BLaER1 (cell line): ENCODE results near the gene DGKH.
"Not testable (repeated sequence)": the region's sequence is repeated elsewhere in the genome, so short reads cannot be mapped to it uniquely, and the experiment has no call there.

Source experiments
- H3K27ac ChIP-seq: shearing (Covaris generic); formaldehyde crosslinking; 2 replicates; pipeline ENCODE4 v1.8.1; 2022
- H3K27me3 ChIP-seq: shearing (Covaris generic); formaldehyde crosslinking; 2 replicates; pipeline ENCODE4 v1.8.1; 2022
- H3K36me3 ChIP-seq: shearing (Covaris generic); formaldehyde crosslinking; 2 replicates; pipeline ENCODE4 v1.8.1; 2022
- H3K4me1 ChIP-seq: shearing (Covaris generic); formaldehyde crosslinking; 2 replicates; pipeline ENCODE4 v1.8.1; 2022
- H3K4me2 ChIP-seq: shearing (Covaris generic); formaldehyde crosslinking; 2 replicates; pipeline ENCODE4 v1.8.1; 2022
- H3K4me3 ChIP-seq: shearing (Covaris generic); formaldehyde crosslinking; 2 replicates; pipeline ENCODE4 v1.8.1; 2022
- H3K9ac ChIP-seq: shearing (Covaris generic); formaldehyde crosslinking; 2 replicates; pipeline ENCODE4 v1.8.1; 2022
- H3K9me3 ChIP-seq: shearing (Covaris generic); formaldehyde crosslinking; 2 replicates; pipeline ENCODE4 v1.8.1; 2022
- H4K20me1 ChIP-seq: shearing (Covaris generic); formaldehyde crosslinking; 2 replicates; pipeline ENCODE4 v1.8.1; 2022
- Cebpa-rat ChIP-seq: shearing (Covaris generic); IDR thresholded peaks from 2 replicates; pipeline ENCODE4 v1.8.1; 2022

Gene DGKH

DNA sequence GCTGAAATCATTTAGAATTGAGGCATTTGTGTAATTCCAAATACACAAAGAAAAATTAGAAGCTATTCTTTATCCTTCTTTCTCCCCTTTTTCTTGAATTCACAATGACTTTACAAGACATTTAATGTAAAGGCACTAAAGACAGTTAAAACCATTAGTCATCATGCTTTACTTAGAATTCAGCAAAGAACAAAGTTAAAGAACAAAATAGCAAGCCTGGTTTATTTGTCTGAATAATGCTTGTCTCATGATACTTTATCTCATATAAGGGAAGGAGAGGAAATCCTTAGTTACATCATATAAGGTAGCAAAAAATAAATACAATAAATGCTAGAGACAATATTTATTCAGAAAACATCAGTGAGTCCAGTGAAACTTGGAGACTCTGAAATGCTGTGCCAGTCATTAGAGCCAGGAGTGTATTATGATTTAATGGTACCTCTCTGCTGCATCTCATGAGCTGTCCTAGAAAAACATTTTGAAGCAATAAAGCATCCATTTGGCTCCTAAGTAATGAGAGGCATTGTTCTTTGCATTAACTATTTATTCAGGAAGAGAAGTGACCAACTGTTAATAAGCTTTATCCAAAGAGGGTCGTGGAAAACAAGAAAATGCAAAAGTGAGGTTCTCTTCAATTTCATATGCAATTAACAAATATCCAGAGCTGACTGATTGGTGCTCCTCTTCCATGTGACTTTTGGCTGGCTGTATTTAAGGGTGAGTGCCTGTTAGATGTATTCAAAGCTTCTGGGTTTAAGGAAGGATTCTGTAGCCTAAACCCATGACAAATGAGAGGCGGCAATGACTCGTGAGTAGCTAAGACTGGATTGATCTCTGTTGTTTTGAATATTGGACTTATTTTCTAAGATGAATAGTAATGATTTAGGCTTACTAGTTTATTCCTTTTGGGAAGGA lies 105.0 kb downstream of the DGKH start:
- Histone ChIP-seq H3K9me3 (no peaks in the 10 kb centered on the region), H3K4me1 (no peaks in the 10 kb centered on the region), H3K9ac (no peak overlapping the region), H3K27ac (no peak overlapping the region), H3K36me3 (peaks cover 37% of the 10 kb centered on the region), H3K4me3 (no peak overlapping the region), H3K4me2 (no peak overlapping the region), H4K20me1 (no peaks in the 10 kb centered on the region), H3K27me3 (no peaks in the 10 kb centered on the region)
- TF ChIP-seq Cebpa-rat = no peak

GRCh38 chr13:42155251-42155650 lies 106.8 kb downstream of the DGKH start:
- Histone ChIP-seq H3K27ac (no peak overlapping the region), H3K36me3 (peaks cover 53% of the 10 kb centered on the region), H3K9ac (no peak overlapping the region), H4K20me1 (no peaks in the 10 kb centered on the region), H3K4me3 (no peak overlapping the region), H3K4me1 (no peaks in the 10 kb centered on the region), H3K27me3 (no peaks in the 10 kb centered on the region), H3K4me2 (no peak overlapping the region), H3K9me3 (no peaks in the 10 kb centered on the region)
- TF ChIP-seq Cebpa-rat = no peak

DNA sequence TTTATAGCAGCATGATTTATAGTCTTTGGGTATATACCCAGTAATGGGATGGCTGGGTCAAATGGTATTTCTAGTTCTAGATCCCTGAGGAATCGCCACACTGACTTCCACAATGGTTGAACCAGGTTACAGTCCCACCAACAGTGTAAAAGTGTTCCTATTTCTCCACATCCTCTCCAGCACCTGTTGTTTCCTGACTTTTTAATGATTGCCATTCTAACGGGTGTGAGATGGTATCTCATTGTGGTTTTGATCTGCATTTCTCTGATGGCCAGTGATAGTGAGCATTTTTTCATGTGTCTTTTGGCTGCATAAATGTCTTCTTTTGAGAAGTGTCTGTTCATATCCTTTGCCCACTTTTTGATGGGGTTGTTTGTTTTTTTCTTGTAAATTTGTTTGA lies 114.9 kb downstream of the DGKH start:
- not testable (repeated sequence) for H3K27me3 ChIP-seq, H3K27ac ChIP-seq

DNA sequence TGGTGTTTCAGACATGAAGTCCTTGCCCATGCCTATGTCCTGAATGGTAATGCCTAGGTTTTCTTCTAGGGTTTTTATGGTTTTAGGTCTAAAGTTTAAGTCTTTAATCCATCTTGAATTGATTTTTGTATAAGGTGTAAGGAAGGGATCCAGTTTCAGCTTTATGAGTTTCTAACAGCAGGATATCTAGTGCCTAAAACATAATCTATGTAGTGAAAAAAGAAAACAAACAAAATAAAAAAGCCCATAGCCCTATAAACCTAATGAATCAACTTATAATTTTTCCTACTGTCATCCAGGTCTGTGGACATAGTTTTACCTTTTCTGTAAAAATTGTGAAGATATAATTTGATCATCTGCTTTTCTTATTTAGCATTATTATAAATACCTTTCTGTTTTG lies 115.5 kb downstream of the DGKH start:
- H3K27me3 ChIP-seq, H3K4me3 ChIP-seq, H3K4me2 ChIP-seq, H3K9me3 ChIP-seq, H3K4me1 ChIP-seq, H3K27ac ChIP-seq, H4K20me1 ChIP-seq, H3K9ac ChIP-seq: not testable (repeated sequence)
- peaks cover 54% of the 10 kb centered on the region for H3K36me3 ChIP-seq

More for the DNA sequence above, 114.9 kb downstream of the DGKH start:
- not testable (repeated sequence) for H3K4me1 ChIP-seq, H3K9me3 ChIP-seq, H3K9ac ChIP-seq, H3K4me3 ChIP-seq, H4K20me1 ChIP-seq, H3K4me2 ChIP-seq
- H3K36me3 ChIP-seq = peaks cover 54% of the 10 kb centered on the region

- no peak overlapping the region for H3K9ac ChIP-seq
- no peaks in the 10 kb centered on the region for H3K4me1 ChIP-seq
- no peak overlapping the region for H3K4me3 ChIP-seq
- H3K9me3 ChIP-seq = peaks cover 8% of the 10 kb centered on the region; the same call in 1 of the 2 replicates
- no peaks in the 10 kb centered on the region for H3K27me3 ChIP-seq
- no peak for TF ChIP-seq Cebpa-rat
- H3K36me3 ChIP-seq = peaks cover 55% of the 10 kb centered on the region
- no peak overlapping the region for H3K27ac ChIP-seq
- no peaks in the 10 kb centered on the region for H4K20me1 ChIP-seq
- no peak overlapping the region for H3K4me2 ChIP-seq
Observed at GRCh38 chr13:42164557-42165125, 116.2 kb downstream of the DGKH start.

- Histone ChIP-seq H3K4me3 (no peak overlapping the region), H3K9me3 (no peaks in the 10 kb centered on the region), H3K36me3 (peaks cover 46% of the 10 kb centered on the region), H4K20me1 (no peaks in the 10 kb centered on the region), H3K27me3 (no peaks in the 10 kb centered on the region), H3K9ac (no peak overlapping the region), H3K4me1 (no peaks in the 10 kb centered on the region), H3K4me2 (no peak overlapping the region), H3K27ac (no peak overlapping the region)
- no peak for TF ChIP-seq Cebpa-rat
Observed at GRCh38 chr13:42168496-42168895, 120.0 kb downstream of the DGKH start.

DNA sequence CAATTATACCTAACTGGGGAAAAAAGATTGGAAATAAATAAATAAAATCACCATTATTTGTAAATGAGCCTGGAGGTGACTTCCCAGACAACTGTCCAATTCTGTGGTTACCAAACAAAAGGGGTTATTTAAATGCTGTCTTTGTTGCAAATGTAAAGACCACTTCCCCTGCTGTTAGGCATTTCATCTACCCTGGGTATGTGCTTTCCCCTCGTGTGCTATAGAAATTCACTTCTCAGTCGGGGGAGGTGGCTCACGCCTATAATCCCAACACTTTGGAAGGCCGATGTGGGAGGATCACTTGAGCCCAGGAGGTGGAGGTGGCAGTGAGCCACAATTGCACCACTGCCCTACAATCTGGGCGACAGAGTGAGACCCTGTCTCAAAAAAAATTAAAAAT lies 121.6 kb downstream of the DGKH start:
- H3K27ac ChIP-seq = no peak overlapping the region

GRCh38 chr13:42173789-42174343 lies 125.4 kb downstream of the DGKH start:
- no peak overlapping the region for H3K27ac ChIP-seq
- H3K4me3 ChIP-seq = no peak overlapping the region
- H4K20me1 ChIP-seq = no peaks in the 10 kb centered on the region
- H3K9me3 ChIP-seq = no peaks in the 10 kb centered on the region
- H3K36me3 ChIP-seq = peaks cover 59% of the 10 kb centered on the region
- H3K4me2 ChIP-seq = no peak overlapping the region
- no peak for TF ChIP-seq Cebpa-rat
- H3K4me1 ChIP-seq = no peaks in the 10 kb centered on the region
- H3K9ac ChIP-seq = no peak overlapping the region
- no peaks in the 10 kb centered on the region for H3K27me3 ChIP-seq

More for the DNA sequence above, 121.6 kb downstream of the DGKH start:
- H3K4me1 ChIP-seq = no peaks in the 10 kb centered on the region
- no peaks in the 10 kb centered on the region for H3K27me3 ChIP-seq
- no peak overlapping the region for H3K4me3 ChIP-seq
- H3K36me3 ChIP-seq = peaks cover 61% of the 10 kb centered on the region
- H3K9ac ChIP-seq = no peak overlapping the region
- no peak overlapping the region for H3K4me2 ChIP-seq
- H3K9me3 ChIP-seq = no peaks in the 10 kb centered on the region
- TF ChIP-seq Cebpa-rat = no peak
- H4K20me1 ChIP-seq = no peaks in the 10 kb centered on the region

- Histone ChIP-seq H3K4me1 (no peaks in the 10 kb centered on the region), H3K9me3 (no peaks in the 10 kb centered on the region), H4K20me1 (no peaks in the 10 kb centered on the region), H3K27me3 (no peaks in the 10 kb centered on the region), H3K36me3 (peaks cover 59% of the 10 kb centered on the region), H3K4me3 (no peak overlapping the region), H3K9ac (no peak overlapping the region), H3K4me2 (no peak overlapping the region), H3K27ac (no peak overlapping the region)
- TF ChIP-seq Cebpa-rat = no peak
Observed at GRCh38 chr13:42174344-42175162, 126.1 kb downstream of the DGKH start.
